GM12892 (cell line): ENCODE measurements around the gene ZNF568.

Experiments used
- POLR2A ChIP-seq: IDR thresholded peaks from 2 replicates; pipeline ENCODE4 v1.6.1; 2011; ENCODE audit warnings: low read depth, low read length, control low read depth
- POLR2AphosphoS5 ChIP-seq: IDR thresholded peaks from 2 replicates; pipeline ENCODE4 v1.6.1; 2011; ENCODE audit warnings: low read depth, low read length, control low read depth

- TF ChIP-seq POLR2A = no peak
- TF ChIP-seq POLR2AphosphoS5 = no peak
Observed at GRCh38 chr19:36986131-36986530, 70.0 kb downstream of the ZNF568 start.
